Osteoblast (primary cell): ENCODE measurements around the gene VARS2. TPM values are rescaled to one million over a fixed set of nuclear protein-coding genes. Genes with fewer than 3 reads are reported as not detected.
A peak's percentile ranks its signal among the peaks of the same experiment; 100 is the strongest.

Experiments
- DNase-seq: peaks from one replicate; pipeline ENCODE4 v3.0.0; 2011; ENCODE audit warnings: low spot score, mixed read lengths; ENCODE audit not compliant: insufficient read length; ENCODE audit errors: missing footprints
- H2AFZ ChIP-seq: 2 replicates; pipeline ENCODE4 v1.6.0; 2011; ENCODE audit warnings: mild to moderate bottlenecking, low read length
- H3K27ac ChIP-seq: 2 replicates; pipeline ENCODE4 v1.5.1; 2011; ENCODE audit warnings: mild to moderate bottlenecking, low read depth, low read length, moderate library complexity
- H3K27me3 ChIP-seq: 2 replicates; pipeline ENCODE4 v1.6.0; 2012; ENCODE audit warnings: mild to moderate bottlenecking, control low read depth, inconsistent platforms, low read length, moderate library complexity; ENCODE audit not compliant: insufficient read depth
- H3K36me3 ChIP-seq: 2 replicates; pipeline ENCODE4 v1.5.1; 2011; ENCODE audit warnings: mild to moderate bottlenecking, low read length, control low read depth, moderate library complexity; ENCODE audit not compliant: insufficient read depth
- H3K4me1 ChIP-seq: 2 replicates; pipeline ENCODE4 v1.5.1; 2011; ENCODE audit warnings: mild to moderate bottlenecking, low read length, control low read depth, moderate library complexity; ENCODE audit not compliant: insufficient read depth
- H3K4me2 ChIP-seq: 2 replicates; pipeline ENCODE4 v1.6.0; 2011; ENCODE audit warnings: mild to moderate bottlenecking, low read length; ENCODE audit not compliant: insufficient read depth
- H3K4me3 ChIP-seq: fragments of 200-600 bp; sonication (generic); 3 replicates; pipeline ENCODE4 v1.5.1; 2012; ENCODE audit warnings: mild to moderate bottlenecking, low read length, inconsistent platforms; ENCODE audit not compliant: insufficient read depth
- H3K79me2 ChIP-seq: 2 replicates; pipeline ENCODE4 v1.6.0; 2012; ENCODE audit warnings: mild to moderate bottlenecking, low read length, control low read depth, inconsistent platforms; ENCODE audit not compliant: insufficient read depth
- H3K9me3 ChIP-seq: 2 replicates; pipeline ENCODE4 v1.5.1; 2011; ENCODE audit warnings: low read depth, low read length, control low read depth
- H4K20me1 ChIP-seq: 2 replicates; pipeline ENCODE4 v1.6.0; 2012; ENCODE audit warnings: mild to moderate bottlenecking, low read length, control low read depth; ENCODE audit not compliant: insufficient read depth
- total RNA-seq: library from RNA; depleted of rRNA; stranded (reverse); fragments of >200 nt; gene quantifications from 2 replicates; pipeline ENCODE4 v1.2.3, GENCODE V29; 2012
- TF ChIP-seq, protein P1 (sequence below): IDR thresholded peaks from 2 replicates; pipeline ENCODE4 v1.5.1; 2011; ENCODE audit warnings: mild to moderate bottlenecking, low read depth, low read length, moderate library complexity; ENCODE audit errors: extremely low read depth

Gene VARS2
- total RNA-seq, 1 donor = 14.5 TPM

DNA sequence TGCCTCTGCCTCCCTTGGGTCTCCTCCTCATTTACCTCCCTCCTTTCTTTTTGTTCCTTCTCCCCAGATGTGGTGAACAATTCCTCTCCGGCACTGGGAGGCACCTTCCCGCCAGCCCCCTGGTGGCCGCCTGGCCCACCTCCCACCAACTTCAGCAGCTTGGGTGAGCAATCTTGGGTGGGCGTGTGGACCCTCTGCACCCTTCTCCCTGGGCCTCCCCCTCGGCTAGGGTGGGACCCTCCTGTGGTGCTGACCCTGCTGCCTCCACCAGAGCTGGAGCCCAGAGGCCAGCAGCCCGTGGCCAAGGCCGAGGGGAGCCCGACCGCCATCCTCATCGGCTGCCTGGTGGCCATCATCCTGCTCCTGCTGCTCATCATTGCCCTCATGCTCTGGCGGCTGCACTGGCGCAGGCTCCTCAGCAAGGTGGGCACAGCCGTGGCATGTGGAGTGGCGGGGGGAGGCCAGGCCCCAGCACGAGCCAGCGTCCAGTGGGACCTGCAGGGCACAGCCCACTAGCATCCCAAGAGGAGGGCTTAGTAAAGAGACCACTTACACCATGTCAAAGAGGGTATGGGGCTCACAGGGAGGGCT lies 20.9 kb upstream of the VARS2 start:
- H2AFZ ChIP-seq = no peak overlapping the region
- H4K20me1 ChIP-seq = peaks cover 7% of the 10 kb centered on the region
- H3K36me3 ChIP-seq = peaks cover 13% of the 10 kb centered on the region
- H3K4me1 ChIP-seq = peaks cover 9% of the 10 kb centered on the region
- peak; percentile 80 for DNase-seq
- TF ChIP-seq, protein P1, sequence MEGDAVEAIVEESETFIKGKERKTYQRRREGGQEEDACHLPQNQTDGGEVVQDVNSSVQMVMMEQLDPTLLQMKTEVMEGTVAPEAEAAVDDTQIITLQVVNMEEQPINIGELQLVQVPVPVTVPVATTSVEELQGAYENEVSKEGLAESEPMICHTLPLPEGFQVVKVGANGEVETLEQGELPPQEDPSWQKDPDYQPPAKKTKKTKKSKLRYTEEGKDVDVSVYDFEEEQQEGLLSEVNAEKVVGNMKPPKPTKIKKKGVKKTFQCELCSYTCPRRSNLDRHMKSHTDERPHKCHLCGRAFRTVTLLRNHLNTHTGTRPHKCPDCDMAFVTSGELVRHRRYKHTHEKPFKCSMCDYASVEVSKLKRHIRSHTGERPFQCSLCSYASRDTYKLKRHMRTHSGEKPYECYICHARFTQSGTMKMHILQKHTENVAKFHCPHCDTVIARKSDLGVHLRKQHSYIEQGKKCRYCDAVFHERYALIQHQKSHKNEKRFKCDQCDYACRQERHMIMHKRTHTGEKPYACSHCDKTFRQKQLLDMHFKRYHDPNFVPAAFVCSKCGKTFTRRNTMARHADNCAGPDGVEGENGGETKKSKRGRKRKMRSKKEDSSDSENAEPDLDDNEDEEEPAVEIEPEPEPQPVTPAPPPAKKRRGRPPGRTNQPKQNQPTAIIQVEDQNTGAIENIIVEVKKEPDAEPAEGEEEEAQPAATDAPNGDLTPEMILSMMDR = no peak
- no peaks in the 10 kb centered on the region for H3K9me3 ChIP-seq
- peaks cover 4% of the 10 kb centered on the region for H3K79me2 ChIP-seq
- no peak overlapping the region for H3K4me2 ChIP-seq
- H3K27me3 ChIP-seq = no peaks in the 10 kb centered on the region
- H3K4me3 ChIP-seq = no peak overlapping the region
- no peak overlapping the region for H3K27ac ChIP-seq

GRCh38 chr6:30893666-30894065 lies 20.4 kb upstream of the VARS2 start:
- Histone ChIP-seq H2AFZ (no peak overlapping the region), H3K4me1 (peaks cover 3% of the 10 kb centered on the region), H3K27ac (no peak overlapping the region), H3K4me3 (no peak overlapping the region), H3K9me3 (no peaks in the 10 kb centered on the region), H3K36me3 (peaks cover 18% of the 10 kb centered on the region), H3K79me2 (peaks cover 2% of the 10 kb centered on the region), H3K4me2 (no peak overlapping the region), H3K27me3 (no peaks in the 10 kb centered on the region), H4K20me1 (peaks cover 5% of the 10 kb centered on the region)
- DNase-seq = peak; percentile 46
- TF ChIP-seq, protein P1 = no peak

DNA sequence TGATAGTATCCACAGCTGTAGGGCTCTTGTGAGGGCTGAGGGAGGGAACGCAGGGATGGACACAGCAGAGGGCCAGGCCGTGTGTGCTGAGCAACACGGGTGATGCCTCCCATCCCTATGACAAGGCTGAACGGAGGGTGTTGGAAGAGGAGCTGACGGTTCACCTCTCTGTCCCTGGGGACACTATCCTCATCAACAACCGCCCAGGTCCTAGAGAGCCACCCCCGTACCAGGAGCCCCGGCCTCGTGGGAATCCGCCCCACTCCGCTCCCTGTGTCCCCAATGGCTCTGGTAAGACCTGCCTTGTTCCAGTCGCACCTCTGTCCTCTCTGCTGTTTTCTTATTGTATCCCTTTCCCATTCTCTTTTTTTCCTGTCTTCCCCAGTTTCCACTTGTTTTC lies 19.7 kb upstream of the VARS2 start:
- H3K27ac ChIP-seq = no peak overlapping the region
- H3K79me2 ChIP-seq = no peaks in the 10 kb centered on the region
- H3K27me3 ChIP-seq = no peaks in the 10 kb centered on the region
- H3K4me1 ChIP-seq = no peaks in the 10 kb centered on the region
- peak; percentile 43 for DNase-seq
- no peaks in the 10 kb centered on the region for H3K9me3 ChIP-seq
- no peak overlapping the region for H3K4me3 ChIP-seq
- no peak overlapping the region for H3K4me2 ChIP-seq
- H4K20me1 ChIP-seq = no peaks in the 10 kb centered on the region
- TF ChIP-seq, protein P1 = no peak
- H2AFZ ChIP-seq = no peak overlapping the region
- peaks cover 22% of the 10 kb centered on the region for H3K36me3 ChIP-seq

GRCh38 chr6:30894935-30895334 lies 19.1 kb upstream of the VARS2 start:
- Histone ChIP-seq H3K4me1 (no peaks in the 10 kb centered on the region), H2AFZ (no peak overlapping the region), H3K79me2 (no peaks in the 10 kb centered on the region), H3K27me3 (no peaks in the 10 kb centered on the region), H3K27ac (no peak overlapping the region), H3K36me3 (peaks cover 24% of the 10 kb centered on the region), H3K4me2 (no peak overlapping the region), H4K20me1 (no peaks in the 10 kb centered on the region), H3K9me3 (no peaks in the 10 kb centered on the region), H3K4me3 (no peak overlapping the region)
- peak; percentile 5 for DNase-seq
- TF ChIP-seq, protein P1 = no peak
